ENCODE data around the gene G6PD.

G6PD gene

DNA sequence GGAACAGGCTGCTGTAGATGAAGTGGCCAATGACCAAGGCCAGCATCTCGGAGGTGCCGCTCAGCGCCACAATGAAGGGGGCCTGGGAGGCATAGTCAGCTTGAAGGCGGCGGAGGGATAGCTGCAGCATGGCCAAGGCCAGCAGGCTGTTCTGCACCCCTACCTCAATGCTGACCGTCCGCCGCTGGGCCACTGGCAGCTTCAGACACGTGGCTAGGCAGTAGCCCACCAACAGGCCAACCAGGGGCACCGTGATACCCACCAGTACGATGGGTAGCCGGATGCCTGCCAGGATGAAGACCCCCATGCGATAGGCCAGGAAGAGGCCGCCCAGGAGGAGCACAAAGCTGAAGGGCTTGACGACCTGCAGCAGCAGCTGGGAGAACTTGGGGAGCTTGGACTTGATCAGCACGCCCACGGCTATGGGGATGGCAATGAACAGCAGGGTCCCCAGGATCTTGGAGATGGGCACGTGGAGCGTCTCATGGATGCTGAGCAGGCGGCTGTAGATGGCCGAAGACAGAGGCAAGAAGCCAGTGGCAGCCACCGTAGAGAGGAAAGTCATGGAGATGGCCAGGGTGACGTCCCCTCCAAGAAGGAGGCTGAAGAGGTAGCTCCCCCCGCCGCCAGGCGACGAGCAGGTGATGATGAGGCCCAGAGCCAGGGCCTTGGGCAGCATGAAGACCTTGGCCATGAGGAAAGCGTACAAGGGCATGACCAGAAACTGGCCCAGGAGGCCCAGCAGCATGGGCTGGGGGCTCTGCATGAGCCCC lies 58.9 kb downstream of the G6PD start:
- no peak for DNase-seq (ENCODE audit: low read depth)

DNA sequence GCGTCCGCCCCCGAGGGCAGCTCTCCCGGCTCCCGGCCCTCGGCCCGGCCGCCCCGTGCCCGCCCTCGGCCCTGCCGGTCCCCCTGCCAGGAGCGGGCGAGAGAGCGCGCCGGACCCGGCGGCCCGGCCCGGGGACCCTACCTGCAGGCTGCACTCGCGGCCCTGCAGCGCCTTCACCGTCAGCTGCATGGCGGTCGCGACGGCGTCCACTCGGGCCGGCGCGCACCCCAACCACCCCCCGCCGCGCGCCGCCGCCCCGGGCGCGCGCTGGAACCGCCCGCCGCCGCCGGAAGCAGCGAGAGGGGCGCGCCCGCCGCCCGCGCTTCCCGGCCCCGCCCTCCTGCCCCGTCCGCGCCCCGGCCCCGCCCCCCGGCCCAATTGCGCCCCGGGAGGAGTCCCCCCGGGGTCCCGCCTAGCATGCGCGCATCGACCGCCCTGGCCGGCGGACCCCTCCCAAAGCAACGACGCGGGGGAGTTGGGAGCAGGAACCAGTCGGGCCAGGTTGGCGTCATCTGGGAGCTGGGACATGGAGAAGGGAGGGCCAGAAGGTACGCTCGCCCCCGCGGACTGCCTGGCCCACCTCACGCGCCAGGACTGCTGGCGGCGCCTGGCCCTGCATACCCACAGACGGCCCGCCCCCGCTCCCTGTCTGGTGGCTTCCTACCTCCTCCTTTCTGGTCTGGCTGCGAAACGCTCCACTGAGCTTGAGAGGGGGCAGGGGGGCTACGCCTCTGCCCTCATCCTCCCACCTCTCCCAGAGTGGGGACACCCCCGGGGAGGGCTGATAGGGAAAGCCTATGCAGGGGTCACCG lies 60.0 kb downstream of the G6PD start, which contains the start of gene UBL4A:
UBL4A (minus strand) TSS at position 220 of the 812 bp plus-strand sequence; CDS start at position 189, 31 bp downstream.
- DNase-seq (ENCODE audit: low read depth) = no peak

DNA sequence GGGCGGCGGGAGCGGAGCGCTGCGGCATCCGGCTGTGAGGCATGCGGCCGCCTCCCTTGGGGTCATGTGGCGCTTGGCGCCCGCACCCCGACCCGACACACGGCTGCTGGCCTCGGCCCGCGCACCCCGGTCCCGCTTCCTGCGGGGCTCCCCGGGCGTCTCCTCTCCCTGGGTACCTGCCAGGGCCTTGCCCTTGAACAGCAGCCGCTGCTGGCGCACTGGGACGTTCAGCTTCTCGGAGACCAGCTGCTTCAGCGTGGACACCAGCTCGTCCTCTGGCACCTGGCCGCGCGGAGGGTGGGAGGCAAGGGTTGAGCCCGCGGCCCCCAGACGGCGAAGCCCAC lies 60.6 kb downstream of the G6PD start:
- no peak for DNase-seq (ENCODE audit: low read depth)

DNA sequence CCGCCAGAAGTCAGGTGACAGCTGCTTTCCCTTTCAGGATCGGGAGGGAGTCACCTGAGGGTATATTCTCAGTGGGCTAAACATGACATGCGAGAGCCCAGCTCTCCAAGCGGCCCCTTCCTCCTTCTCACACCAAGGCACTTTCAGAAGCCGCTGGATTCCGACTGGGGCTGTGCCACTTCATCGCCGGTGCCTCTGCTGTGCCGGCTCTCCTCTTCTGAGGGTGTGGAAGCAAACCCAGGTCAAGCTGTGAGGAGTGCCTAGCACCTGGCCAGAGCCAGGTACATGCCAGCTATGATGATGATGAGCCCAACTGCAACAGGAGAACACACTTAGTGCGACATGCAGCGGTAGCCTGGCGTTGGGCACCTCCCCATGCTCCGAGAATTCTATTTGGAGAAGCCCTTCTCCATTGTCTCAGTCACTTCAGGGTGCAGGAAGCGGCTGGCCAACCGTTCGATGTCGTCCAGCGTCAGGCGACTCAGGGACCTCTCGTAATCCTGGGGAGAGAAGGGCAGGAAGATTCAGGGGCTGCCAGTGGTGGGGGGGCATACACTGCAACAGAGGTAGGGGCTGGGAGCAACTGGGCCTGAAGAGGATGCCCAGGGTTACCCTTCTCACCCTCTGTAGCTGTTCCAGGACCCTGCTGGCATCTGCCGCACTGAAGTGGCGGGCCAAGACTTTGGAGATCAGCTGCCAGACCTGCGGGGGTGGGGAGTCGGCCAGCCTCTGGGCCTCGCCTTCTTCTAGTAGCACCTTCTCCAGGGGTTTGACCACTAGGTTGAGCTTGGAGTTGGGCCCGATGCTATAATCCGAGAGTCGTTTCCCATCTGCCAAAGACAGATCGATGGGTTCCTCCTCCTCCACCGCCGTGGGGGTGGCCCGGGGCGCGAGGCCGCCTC lies 61.2 kb downstream of the G6PD start:
- DNase-seq (ENCODE audit: low read depth) = no peak

DNA sequence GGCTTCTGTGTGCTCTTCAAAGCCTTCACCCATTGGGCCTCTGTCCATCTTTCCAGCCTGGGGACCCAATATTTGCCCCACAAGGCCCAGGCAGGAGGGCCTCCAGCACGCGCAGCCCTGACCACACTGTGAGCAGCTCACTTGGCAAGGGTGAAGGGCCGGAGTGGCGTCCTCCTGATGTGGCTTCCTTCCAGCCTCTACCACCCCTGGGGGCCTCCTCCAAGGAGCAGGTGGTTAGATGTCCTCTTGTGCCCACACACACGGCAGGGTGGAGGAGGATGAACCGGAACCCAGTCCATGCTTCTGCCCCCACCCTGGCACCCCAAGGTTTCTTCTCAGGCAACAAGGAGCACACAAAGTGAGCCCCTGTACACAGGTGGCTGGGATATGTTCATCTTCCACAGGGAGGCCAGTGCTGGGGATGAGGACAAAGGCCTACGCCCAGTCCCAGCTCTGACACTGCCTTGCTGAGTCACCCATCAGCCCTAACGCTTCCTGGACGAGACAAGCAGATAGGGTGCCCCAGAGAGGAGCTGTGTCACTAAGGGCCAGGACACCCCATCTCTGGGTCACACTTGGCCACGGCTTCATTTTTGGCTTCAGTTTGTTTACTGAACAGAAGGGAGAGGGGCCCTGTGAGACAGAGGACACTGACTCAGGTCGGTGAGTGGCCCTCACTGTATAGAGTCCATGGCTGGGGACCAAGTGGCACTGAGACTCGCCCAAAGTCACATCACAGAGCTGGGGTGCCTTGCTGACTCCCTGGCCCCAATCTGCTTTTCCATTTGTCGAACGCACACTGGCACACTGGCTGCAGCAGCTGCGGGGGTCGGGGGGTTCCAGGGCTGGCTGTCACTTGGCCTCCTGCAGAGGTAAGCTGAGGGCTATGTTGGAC lies 62.1 kb downstream of the G6PD start:
- DNase-seq (ENCODE audit: low read depth) = no peak

DNA sequence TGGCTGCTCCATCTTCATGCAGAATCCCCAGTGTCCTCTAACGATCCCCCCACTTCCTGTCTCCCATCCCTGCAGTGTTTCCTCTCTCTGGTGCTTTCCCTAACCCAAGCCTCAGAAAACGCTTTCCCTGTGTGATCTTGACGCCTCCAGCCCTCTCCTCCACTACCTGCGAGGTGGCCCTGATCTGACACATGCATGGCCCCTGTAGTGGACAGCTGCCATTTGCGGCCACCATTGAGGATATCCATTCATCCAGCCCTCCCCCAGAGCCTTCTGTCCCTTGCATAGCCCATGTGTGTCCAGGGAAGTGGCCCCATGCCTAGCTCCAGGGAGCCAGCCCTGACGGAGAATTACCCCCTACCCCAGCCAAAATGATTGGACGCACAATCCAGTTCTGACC lies 63.3 kb downstream of the G6PD start:
- no peak for DNase-seq (ENCODE audit: low read depth)

DNA sequence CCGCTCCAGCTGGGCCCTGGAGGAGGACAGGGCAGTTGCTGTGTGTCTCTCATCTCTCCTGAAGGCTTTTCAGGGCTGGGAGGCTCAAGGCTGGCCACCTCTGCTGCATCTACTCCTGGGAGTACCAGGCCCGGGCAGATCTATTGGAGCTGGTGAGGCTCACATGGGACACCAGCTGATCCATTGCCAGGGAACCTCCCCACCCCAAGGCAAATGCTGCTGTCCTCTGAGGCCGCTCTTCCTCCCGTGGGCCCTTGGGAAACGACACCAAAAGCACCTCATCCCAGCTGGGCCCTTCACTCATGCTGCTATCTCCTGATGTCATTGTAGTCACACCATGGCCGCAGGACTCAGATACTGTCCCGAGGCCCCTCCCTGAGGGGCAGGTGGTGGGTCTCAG lies 63.9 kb downstream of the G6PD start:
- DNase-seq (ENCODE audit: low read depth) = no peak

DNA sequence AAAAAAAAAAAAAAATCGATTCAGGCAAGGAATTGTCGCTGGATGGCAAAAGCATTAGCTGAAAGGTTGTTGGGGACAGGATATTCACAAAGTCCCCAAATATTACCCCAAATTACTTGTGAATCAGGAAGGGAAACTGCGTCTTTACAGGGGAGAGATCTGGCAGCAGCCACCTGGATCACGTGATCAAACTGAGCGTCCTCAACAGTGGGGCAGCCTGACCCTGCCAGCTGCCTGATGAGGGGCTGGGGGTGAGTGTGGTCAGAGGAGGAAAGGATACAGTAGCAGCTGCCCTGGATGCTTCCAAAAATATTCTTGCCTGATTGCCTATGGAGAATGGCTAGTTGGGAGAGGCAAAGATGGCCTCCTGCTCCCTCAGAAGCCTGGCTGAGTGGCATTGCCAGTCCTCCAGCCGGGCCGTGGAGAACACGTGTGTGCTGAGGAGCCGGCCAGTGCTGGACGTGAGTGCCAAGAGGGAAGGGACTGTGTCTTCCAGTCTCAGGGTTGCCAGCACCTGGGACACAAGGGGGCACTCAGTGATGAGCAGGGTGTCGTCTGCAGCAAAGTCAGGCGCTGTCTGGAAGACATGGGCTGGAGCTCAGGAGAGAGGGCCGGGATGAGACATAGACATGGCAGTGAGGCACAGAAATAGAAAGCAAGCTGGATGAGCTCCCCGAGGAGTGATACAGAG lies 64.6 kb downstream of the G6PD start:
- DNase-seq (ENCODE audit: low read depth) = no peak
